Endodermal cell (in vitro differentiated cells): ENCODE measurements around the gene RUFY4. TPM values are rescaled to one million over a fixed set of nuclear protein-coding genes. Genes with fewer than 3 reads are reported as not detected.

Experiments used
- DNase-seq: peaks from one replicate; pipeline ENCODE4 v3.0.0-alpha.2; 2017
- H3K27ac ChIP-seq: 2 replicates; pipeline ENCODE4 v1.5.1; 2013; ENCODE audit warnings: mild to moderate bottlenecking, low read depth, low read length, moderate library complexity
- H3K27me3 ChIP-seq: 2 replicates; pipeline ENCODE4 v1.6.1; 2013; ENCODE audit warnings: mild to moderate bottlenecking, low read length, moderate library complexity; ENCODE audit not compliant: insufficient read depth, control insufficient read depth, poor library complexity, severe bottlenecking
- H3K36me3 ChIP-seq: 2 replicates; pipeline ENCODE4 v1.7.0; 2013; ENCODE audit warnings: mild to moderate bottlenecking, low read length, moderate library complexity; ENCODE audit not compliant: control insufficient read depth, insufficient read depth
- H3K4me1 ChIP-seq: one replicate; pipeline ENCODE4 v1.7.0; 2013; ENCODE audit warnings: low read length; ENCODE audit not compliant: control insufficient read depth, insufficient read depth
- H3K4me3 ChIP-seq: 2 replicates; pipeline ENCODE4 v1.5.1; 2013; ENCODE audit warnings: mild to moderate bottlenecking, low read length, moderate library complexity
- H3K9ac ChIP-seq: 2 replicates; pipeline ENCODE4 v1.6.1; 2013; ENCODE audit warnings: mild to moderate bottlenecking, low read length, moderate library complexity; ENCODE audit not compliant: poor library complexity, severe bottlenecking; ENCODE audit errors: extremely low read depth
- H3K9me3 ChIP-seq: 2 replicates; pipeline ENCODE4 v1.6.1; 2013; ENCODE audit warnings: mild to moderate bottlenecking, low read length, moderate library complexity; ENCODE audit not compliant: control insufficient read depth
- H3K27ac Mint-ChIP-seq: 2 replicates; pipeline ENCODE4 v1.8.0; 2020; ENCODE audit warnings: mixed read lengths
- H3K27me3 Mint-ChIP-seq: 2 replicates; pipeline ENCODE4 v1.8.0; 2021; ENCODE audit warnings: mild to moderate bottlenecking, mixed read lengths; ENCODE audit not compliant: insufficient read depth
- H3K36me3 Mint-ChIP-seq: 2 replicates; pipeline ENCODE4 v1.8.0; 2020; ENCODE audit warnings: low read depth, mixed read lengths
- H3K4me1 Mint-ChIP-seq: 2 replicates; pipeline ENCODE4 v1.8.0; 2020; ENCODE audit warnings: mixed read lengths
- H3K4me3 Mint-ChIP-seq: 2 replicates; pipeline ENCODE4 v1.8.0; 2020; ENCODE audit warnings: mild to moderate bottlenecking, moderate library complexity, mixed read lengths
- H3K9me3 Mint-ChIP-seq: 2 replicates; pipeline ENCODE4 v1.8.0; 2020; ENCODE audit warnings: mild to moderate bottlenecking, mixed read lengths
- CTCF ChIP-seq: fragments of 200-600 bp; sonication (generic); conservative IDR thresholded peaks from 2 replicates; pipeline ENCODE4 v1.5.0; 2021; ENCODE audit warnings: antibody characterized with exemption, mild to moderate bottlenecking
- whole genome bisulfite sequencing, 2 experiments: methylation state at CpG; one replicate each; pipeline versions ENCODE4 v1.1.5 to v1.1.7; 2013; ENCODE audit warnings: missing lambda C conversion rate in 2 of 2, mixed read lengths in 1 of 2; ENCODE audit not compliant: insufficient coverage in 1 of 2, insufficient read length in 1 of 2; 5-methylcytosine and 5-hydroxymethylcytosine counted together
- total RNA-seq, 2 donors: library from RNA; stranded (reverse); fragmentation: NEBNext Ultra II Directional in 1 of 2; extraction: Animal tissue kit (Norgen Biotek cat#: 25700) in 1 of 2; gene quantifications; 2 replicates in 1 of 2; 3 replicates in 1 of 2; pipeline ENCODE4 v1.2.1, GENCODE V29; 2021

RUFY4 gene
- total RNA-seq, 2 donors from 2014 or later: 0.35 TPM; not detected in 1

- TF ChIP-seq CTCF: no peak
- 91 to 100% methylated on average over 1 to 3 of the region's 3 CpGs for WGBS, 2 experiments
- Mint-ChIP-seq H3K27me3 (peaks cover 8% of the 10 kb centered on the region), H3K9me3 (peaks cover 3% of the 10 kb centered on the region), H3K4me1 (peaks cover 4% of the 10 kb centered on the region), H3K4me3 (no peak overlapping the region), H3K36me3 (no peaks in the 10 kb centered on the region), H3K27ac (no peak overlapping the region)
- H3K9me3 ChIP-seq: peaks cover 15% of the 10 kb centered on the region
- no peak overlapping the region for H3K27ac ChIP-seq
- H3K4me1 ChIP-seq: no peaks in the 10 kb centered on the region
- no peaks in the 10 kb centered on the region for H3K27me3 ChIP-seq
- no peak overlapping the region for H3K9ac ChIP-seq
- no peaks in the 10 kb centered on the region for H3K36me3 ChIP-seq
- no peak overlapping the region for H3K4me3 ChIP-seq
- no peak for DNase-seq
These were observed 58.9 kb downstream of the RUFY4 start for GRCh38 chr2:218127929-218128455.

DNA sequence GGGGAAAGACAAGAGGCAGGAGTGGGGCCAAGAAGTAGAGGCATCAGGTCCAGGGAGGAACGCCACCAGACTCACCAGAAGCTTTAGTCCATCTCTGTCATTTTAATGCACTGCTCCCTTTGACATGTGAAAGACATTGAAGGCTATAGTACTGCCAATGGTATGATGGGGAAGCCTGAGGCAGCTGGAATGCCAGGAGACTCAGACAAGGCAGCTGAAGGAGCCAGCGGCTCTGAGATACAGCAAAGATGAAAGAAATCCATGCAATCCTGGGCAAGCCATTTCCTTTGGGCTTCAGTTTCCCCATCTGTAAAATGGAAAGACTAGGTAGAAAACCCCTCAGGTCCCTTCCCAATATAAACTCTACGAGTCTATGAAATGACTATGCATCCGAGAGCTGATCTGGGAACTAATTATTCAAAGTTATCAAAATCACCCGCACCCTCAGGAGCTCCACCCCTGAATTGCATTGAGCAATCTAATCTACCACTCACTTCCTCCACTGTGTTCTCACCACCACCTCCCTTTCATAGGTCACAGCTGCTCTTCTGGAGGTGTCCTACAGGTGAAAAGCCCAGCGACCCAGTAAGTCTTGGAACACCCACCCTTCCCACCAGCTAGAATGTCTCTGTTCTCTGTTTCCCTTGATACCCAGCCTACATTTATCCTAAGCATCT, 59.9 kb downstream of the RUFY4 start:
- Mint-ChIP-seq H3K9me3 (no peaks in the 10 kb centered on the region), H3K4me1 (peaks cover 4% of the 10 kb centered on the region), H3K4me3 (no peak overlapping the region), H3K27ac (no peak overlapping the region), H3K27me3 (peaks cover 8% of the 10 kb centered on the region), H3K36me3 (no peaks in the 10 kb centered on the region)
- no peak overlapping the region for H3K27ac ChIP-seq
- no peaks in the 10 kb centered on the region for H3K36me3 ChIP-seq
- no peak overlapping the region for H3K9ac ChIP-seq
- DNase-seq: no peak
- no peak overlapping the region for H3K4me3 ChIP-seq
- WGBS, 2 experiments: 89 to 100% methylated on average over 3 to 6 of the region's 6 CpGs
- H3K4me1 ChIP-seq: no peaks in the 10 kb centered on the region
- no peaks in the 10 kb centered on the region for H3K27me3 ChIP-seq
- H3K9me3 ChIP-seq: peaks cover 6% of the 10 kb centered on the region
- TF ChIP-seq CTCF: no peak

- H3K4me1 Mint-ChIP-seq: peaks cover 4% of the 10 kb centered on the region
- WGBS, 2 experiments: 93 to 95% methylated on average over 2 to 6 of the region's 6 CpGs
These were observed 60.5 kb downstream of the RUFY4 start for GRCh38 chr2:218129458-218130135.

More at GRCh38 chr2:218129458-218130135, 60.5 kb downstream of the RUFY4 start:
- H3K27ac Mint-ChIP-seq: no peak overlapping the region
- no peaks in the 10 kb centered on the region for H3K36me3 Mint-ChIP-seq
- Histone ChIP-seq H3K4me3 (no peak overlapping the region), H3K9me3 (no peaks in the 10 kb centered on the region), H3K27me3 (no peaks in the 10 kb centered on the region), H3K36me3 (no peaks in the 10 kb centered on the region), H3K27ac (no peak overlapping the region), H3K9ac (no peak overlapping the region), H3K4me1 (no peaks in the 10 kb centered on the region)
- no peak for TF ChIP-seq CTCF
- H3K9me3 Mint-ChIP-seq: no peaks in the 10 kb centered on the region
- H3K27me3 Mint-ChIP-seq: peaks cover 8% of the 10 kb centered on the region
- no peak for DNase-seq
- H3K4me3 Mint-ChIP-seq: no peak overlapping the region
